ENCODE measurements around the gene PAPLN. TPM values are rescaled to one million over a fixed set of nuclear protein-coding genes. Genes with fewer than 3 reads are reported as not detected.
A peak's percentile ranks its signal among the peaks of the same experiment; 100 is the strongest.

The PAPLN gene
- total RNA-seq, 2 donors from 2014 or later: 9.6 to 13.5 TPM

GRCh38 chr14:73227812-73228781 is 9.2 kb upstream of the PAPLN start:
- ATAC-seq (peak; percentile 76), DNase-seq (peak; percentile 43 to 57 (median 54))
- Histone ChIP-seq H3K36me3 (replicated peaks in 1 of 2; ENCODE audit: insufficient read depth in 1 of 2, low read depth in 2 of 2) (no peaks in the 10 kb centered on the region), H3K9me3 (no peaks in the 10 kb centered on the region), H3K4me3 (no peak overlapping the region), H3K4me1 (peaks cover 13% of the 10 kb centered on the region), H3K27me3 (no peaks in the 10 kb centered on the region), H3K27ac (peak overlapping the region in 2 of 4 donors; percentile 72 to 76)
- intact Hi-C loops (cut with DNase I): no loop called here
- TF ChIP-seq CTCF (IDR thresholded peaks at IDR 0.05) (no peak), POLR2A (IDR thresholded peaks at IDR 0.05) (no peak)
- WGBS, 2 donors: 59 to 62% methylated on average over 22 to 25 of the region's 25 CpGs

GRCh38 chr14:73230051-73230450 is 7.3 kb upstream of the PAPLN start:
- no peaks in the 10 kb centered on the region for H3K27me3 ChIP-seq
- WGBS, 2 donors: 89 to 90% methylated on average over 5 to 6 of the region's 6 CpGs
- no peaks in the 10 kb centered on the region for H3K9me3 ChIP-seq
- no peak overlapping the region for H3K27ac ChIP-seq
- H3K36me3 ChIP-seq (replicated peaks in 1 of 2; ENCODE audit: insufficient read depth in 1 of 2, low read depth in 2 of 2): no peaks in the 10 kb centered on the region
- intact Hi-C loops (cut with DNase I): no loop called here
- no peak for ATAC-seq
- no peak for DNase-seq
- H3K4me3 ChIP-seq: no peak overlapping the region
- peaks cover 13% of the 10 kb centered on the region for H3K4me1 ChIP-seq
- TF ChIP-seq POLR2A (IDR thresholded peaks at IDR 0.05): no peak
- TF ChIP-seq CTCF (IDR thresholded peaks at IDR 0.05): no peak

GRCh38 chr14:73231981-73232851 is 5.1 kb upstream of the PAPLN start:
- TF ChIP-seq POLR2A (IDR thresholded peaks at IDR 0.05) (no peak), CTCF (IDR thresholded peaks at IDR 0.05) (peak in 1 of 7 experiments; percentile 5)
- H3K9me3 ChIP-seq: no peaks in the 10 kb centered on the region
- DNase-seq: no peak
- intact Hi-C loops (cut with DNase I): no loop called here
- H3K4me3 ChIP-seq: no peak overlapping the region
- H3K27me3 ChIP-seq: peaks cover 0 to 4% of the 10 kb centered on the region in 2 donors
- no peak for ATAC-seq
- peaks cover 15% of the 10 kb centered on the region for H3K4me1 ChIP-seq
- no peak overlapping the region for H3K27ac ChIP-seq
- H3K36me3 ChIP-seq (replicated peaks in 1 of 2; ENCODE audit: insufficient read depth in 1 of 2, low read depth in 2 of 2): no peaks in the 10 kb centered on the region
- 70 to 73% methylated on average over 13 to 19 of the region's 19 CpGs for WGBS, 2 donors

GRCh38 chr14:73232984-73233383 is 4.3 kb upstream of the PAPLN start:
- no peak for TF ChIP-seq POLR2A (IDR thresholded peaks at IDR 0.05)
- no peak for TF ChIP-seq CTCF (IDR thresholded peaks at IDR 0.05)
- DNase-seq: no peak
- no peak for ATAC-seq
- Histone ChIP-seq H3K36me3 (replicated peaks in 1 of 2; ENCODE audit: insufficient read depth in 1 of 2, low read depth in 2 of 2) (no peaks in the 10 kb centered on the region), H3K27me3 (peaks cover 0 to 11% of the 10 kb centered on the region in 2 donors), H3K9me3 (no peaks in the 10 kb centered on the region), H3K27ac (no peak overlapping the region), H3K4me1 (peaks cover 21% of the 10 kb centered on the region), H3K4me3 (no peak overlapping the region)
- 45 to 53% methylated on average over 8 of the region's 8 CpGs for WGBS, 2 donors
- intact Hi-C loops (cut with DNase I): no loop called here
